Measurements from ENCODE around the gene SPACDR.

GRCh38 chr7:100434297-100435144 is 29.5 kb downstream of the SPACDR start:
- TF ChIP-seq CTCF (IDR thresholded peaks at IDR 0.05) (no peak), POLR2A (IDR thresholded peaks at IDR 0.05) (no peak)

Measured in adrenal gland (tissue), 5 donors.